NCI-H2029 treated with DMSO at 0.1 percent for 48 hours (cell line): ENCODE data around the gene DIDO1.

Experiments used
- DNase-seq: peaks from one replicate; lab custom pipeline; 2025; lab: John Stamatoyannopoulos, UW

Gene DIDO1

DNA sequence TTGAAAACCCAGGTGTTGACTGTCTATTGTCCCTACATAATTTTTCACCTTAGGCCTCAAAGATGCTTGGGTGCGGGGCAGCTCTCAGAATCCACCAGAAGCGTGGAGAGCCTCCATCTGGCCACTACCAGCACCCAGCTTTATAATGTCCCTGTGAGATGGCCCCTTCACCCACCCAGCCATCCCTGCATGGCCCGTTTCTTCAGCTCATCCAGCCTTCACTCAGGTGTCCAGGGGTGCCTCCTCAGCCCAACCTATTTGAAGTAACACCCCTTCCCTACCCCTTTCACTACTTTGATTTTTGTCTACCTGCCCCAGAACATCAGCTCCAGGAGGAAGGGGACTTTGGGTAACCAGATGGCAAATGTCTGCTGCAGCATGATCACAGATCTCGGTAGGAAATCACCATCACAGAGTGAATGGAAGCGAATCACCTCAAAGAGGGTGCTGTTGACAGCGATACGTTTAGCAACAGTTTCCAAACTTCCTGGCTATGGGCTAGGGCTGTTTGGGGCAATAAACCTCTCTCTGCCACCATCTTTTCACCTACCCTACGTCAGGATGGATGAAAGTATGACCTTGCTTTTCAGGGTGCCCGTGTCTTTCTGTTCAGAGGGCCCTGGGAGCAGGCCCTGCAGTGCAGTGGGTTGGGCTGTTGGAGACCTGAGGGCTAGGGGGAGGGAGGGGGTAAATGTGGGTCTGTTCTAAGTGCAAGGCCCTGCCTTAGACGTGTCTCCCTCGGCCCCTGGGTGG is 25.0 kb upstream of the DIDO1 start:
- no peak for DNase-seq

DNA sequence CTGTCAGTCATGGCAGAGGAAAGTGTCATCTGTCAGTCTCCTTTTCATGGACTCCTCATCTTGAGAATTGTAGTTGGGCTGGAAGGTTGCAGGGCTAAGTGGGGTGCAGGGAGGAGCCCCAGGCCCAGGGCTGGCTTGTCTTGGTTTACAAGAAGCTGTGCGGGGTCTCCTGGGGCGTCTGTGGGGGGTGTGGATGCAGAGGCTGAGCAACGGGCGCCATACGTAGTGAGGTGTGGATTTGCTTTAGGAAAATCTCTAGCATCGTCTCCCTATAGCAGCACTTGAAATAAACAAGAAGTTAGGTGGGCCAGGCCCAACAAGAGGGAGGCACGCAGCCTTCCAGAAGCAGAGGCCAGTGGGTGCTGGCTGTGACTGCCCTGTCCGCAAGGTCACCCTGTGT is 24.4 kb upstream of the DIDO1 start:
- no peak for DNase-seq

DNA sequence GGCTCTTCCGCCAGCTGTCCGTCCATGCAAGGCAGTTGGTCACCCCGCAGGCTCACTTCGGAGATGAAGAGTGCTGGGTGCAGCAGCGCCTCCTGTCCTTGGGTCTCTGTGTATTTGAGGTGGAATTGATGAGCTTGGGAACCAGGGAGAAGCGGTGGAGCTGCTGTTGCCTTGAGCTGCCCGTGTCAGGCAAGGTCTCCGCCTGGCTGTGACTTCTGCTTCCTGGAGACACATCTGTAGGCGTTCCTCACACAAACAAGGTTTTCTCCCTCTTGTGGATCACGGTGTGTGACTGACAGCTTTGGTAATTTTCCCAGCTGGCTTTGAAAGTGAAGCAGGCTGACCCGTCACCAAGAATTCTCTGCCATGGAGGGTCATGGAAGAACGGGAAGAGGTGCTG is 23.7 kb upstream of the DIDO1 start:
- DNase-seq, result no peak

DNA sequence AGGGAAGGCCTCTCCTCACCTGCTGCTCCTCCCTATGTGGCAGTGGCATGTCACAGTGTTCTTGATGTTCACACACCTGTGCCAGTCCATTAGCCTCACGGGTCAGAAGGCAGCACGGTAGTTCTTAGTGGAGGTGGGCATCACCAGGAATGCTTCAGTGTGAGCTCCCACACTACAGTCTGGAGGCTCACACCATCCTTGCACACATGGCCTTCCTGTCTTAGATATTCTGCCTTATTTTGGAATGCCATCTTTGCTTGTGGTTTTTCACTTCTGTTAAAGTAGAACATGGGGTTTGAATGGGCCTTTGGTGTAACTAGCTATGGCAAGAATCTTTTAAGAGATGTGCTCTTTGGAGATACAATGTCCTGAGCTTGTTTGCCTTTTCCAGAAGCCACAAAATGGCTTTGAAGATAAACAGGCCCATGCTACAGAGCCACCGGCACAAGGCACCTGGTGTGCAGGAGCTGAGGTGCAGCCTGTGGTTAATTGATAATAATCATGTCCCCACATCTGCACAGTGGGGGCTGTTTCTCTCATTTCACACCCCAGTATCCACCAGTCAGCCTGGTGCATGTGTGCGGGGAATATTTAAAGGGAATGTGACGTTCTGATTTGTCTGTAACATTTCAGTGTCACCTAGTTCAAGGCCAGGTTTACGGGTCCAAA is 23.0 kb upstream of the DIDO1 start:
- DNase-seq, result no peak

DNA sequence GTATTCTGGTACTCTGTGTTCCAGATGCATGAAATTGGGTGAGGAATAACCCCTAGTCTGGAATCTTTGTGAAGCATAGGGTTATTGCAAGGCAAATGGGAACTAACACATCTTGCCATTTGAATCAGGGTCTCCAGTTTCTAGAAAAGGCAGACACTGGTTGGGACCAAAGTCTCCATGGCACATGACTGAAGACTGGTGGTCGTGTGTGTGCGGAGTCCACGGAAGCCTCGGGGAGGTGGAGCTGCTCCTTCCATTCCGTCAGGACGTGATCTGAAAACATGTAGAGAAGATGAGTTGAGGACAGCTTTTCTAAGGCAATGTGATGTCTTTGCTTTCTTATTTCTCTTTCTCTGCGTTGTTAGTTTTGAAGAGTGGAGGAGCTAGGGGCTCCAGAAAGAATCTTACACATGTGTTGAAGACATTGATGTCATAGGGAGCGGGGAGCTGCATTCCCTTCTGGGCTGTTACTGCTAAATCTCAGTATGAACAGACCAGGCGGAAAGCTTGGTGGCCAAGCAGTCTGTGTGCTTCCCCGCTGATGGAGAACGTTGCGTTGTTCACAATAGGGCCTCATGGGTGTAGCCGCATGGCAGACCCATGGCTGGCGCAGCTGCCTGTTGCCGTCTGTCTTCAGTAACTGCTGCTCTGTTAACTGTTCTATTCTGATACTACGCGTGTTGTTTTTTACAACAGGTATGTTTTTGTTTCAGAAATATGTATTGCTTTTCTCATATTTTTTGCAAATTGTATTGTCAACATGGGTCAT is 21.4 kb upstream of the DIDO1 start:
- no peak for DNase-seq

DNA sequence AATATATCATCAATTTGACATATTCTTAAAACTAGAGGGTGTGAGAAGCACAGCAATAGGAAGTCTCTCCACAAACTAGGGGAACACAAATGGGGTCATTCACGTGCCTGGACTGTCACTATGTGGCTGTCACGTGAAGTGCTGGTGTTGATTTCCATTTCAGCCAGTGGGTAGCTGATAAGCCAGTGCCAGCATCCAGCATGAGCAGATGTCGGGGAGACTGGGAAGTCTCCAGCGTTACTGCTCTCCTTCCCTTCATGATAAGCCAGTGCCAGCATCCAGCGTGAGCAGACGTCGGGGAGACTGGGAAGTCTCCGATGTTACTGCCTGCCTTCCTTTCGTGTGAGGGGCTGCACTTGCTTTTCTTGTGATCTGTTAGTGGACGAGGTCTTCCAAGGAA is 20.6 kb upstream of the DIDO1 start:
- DNase-seq, result no peak

DNA sequence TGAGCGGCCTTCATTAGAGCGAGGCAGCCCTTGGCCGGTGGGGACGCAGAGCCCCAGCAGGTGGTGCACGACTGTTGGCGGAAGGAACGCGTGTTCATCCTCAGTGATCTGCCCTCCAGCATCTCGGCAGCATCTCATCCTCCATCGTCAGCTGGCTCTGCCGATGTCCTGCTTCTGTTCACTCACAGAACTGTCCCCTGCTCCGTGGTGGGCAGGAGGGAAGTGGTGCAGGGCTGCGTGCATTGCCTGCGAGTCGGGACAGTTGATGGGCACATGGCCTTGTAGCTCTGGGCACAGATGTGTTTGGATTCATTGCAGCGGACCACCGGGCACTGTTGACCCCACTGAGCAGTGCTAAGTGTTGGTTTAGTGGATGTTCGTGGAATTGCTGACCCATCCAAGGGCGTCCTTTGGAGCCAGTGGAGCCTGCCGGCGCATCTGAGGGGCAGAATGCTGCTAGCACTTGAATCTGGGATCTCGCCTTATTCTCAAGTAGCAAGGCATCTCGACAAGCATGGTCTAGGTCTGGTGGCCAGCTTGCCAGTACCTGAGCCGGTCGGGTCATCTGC is 19.6 kb upstream of the DIDO1 start:
- DNase-seq, result no peak

DNA sequence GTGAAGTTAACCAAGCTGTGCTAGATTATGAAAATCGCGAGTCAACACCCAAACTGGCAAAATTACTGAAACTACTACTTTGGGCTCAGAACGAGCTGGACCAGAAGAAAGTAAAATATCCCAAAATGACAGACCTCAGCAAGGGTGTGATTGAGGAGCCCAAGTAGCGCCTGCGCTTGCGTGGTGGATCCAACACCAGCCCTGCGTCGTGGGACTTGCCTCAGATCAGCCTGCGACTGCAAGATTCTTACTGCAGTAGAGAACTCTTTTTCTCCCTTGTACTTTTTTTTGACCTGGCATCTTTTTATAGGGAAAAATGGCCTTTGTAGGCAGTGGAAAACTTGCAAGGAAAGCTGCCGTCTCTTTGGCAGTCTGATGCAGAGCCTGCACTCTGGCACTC is 18.4 kb upstream of the DIDO1 start:
- no peak for DNase-seq

DNA sequence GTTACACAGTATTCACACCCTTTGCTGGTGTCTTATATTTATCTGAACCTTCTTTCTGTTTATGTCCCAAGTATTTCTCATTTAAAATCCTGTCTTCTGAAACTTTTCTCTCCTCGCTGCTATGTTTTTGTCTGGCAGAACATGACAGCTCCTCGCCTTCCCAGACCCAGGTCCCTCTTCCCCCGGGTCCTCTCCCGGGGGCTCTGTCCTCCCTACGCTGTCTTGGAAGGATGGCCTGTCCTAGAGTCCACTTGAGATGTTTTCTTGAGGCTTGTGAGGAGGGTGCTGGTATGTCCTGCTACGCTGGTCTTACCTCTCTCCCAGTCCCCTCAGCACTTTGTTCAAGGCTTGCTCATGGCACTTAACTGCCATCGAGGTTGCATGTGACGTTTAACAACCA is 17.9 kb upstream of the DIDO1 start:
- DNase-seq, result no peak

DNA sequence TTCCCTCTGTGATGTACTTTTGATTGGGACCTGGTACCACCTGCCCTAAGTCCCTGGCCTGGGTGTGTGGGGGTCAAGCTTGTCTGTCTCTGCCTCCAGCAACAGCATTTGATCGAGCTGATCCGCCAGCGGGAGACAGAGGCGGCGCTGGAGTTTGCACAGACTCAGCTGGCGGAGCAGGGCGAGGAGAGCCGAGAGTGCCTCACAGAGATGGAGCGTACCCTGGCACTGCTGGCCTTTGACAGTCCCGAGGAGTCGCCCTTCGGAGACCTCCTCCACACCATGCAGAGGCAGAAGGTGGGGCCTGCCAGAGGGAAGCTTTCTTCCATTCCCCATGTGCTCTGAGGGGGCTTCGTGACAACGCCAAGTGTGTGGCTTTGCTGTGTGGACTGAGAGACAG is 17.1 kb upstream of the DIDO1 start:
- DNase-seq, result no peak

DNA sequence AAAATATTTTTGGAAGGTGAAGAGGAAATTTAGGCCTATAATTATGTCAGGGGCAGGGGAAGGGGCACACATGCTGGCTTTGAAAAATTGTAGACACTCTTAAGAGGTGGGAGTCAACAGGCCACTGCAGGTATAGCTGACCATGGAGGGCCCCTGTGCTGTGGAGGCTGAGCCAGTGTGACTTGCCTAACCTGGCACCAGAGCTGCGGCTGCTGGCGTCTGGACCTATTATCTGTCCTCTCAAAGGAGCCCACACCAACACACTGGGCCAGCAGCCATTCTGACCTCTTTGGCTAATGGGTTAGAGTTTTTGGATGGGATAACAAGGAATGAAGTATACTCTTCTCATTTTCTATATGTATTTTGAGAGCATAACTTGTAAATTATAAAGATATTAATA is 16.2 kb upstream of the DIDO1 start:
- no peak for DNase-seq

DNA sequence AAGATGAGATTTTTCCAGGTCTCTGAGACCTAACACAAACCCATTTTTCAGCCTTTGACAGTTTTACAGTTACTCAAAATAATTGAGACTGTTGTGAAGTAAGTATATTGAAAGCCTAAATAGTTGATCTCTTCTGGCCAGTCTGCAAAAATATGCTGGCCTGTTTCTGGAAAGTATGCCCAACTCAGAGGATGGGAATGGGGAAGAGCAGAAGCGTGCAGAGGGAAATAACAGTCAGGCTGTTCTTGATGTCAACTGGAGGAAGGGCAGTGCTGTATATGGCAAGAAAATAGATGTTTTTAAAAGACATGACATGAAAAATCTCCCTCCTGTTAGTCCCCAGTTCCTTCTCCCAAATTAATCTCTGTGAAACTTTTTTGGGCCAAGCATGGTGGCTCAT is 15.5 kb upstream of the DIDO1 start:
- DNase-seq, result no peak

DNA sequence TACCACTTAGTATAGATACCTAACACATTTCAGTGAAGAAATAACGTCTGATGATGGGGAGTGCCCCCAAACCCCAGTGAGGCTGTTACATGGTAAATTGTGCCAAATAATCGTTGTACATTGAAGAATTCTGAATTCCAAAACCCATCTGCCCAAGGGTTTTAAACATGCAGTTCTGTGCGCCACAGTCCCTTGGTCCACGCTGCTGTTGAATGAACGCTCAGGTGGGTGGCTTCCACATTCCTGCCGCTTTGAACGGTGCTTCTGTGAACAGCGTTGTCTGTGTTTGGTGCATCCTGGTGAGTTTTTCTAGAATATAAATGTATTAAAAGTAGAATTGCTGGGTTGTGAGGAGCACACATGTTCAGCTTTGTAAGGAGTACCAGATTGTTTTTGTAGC is 14.6 kb upstream of the DIDO1 start:
- no peak for DNase-seq

DNA sequence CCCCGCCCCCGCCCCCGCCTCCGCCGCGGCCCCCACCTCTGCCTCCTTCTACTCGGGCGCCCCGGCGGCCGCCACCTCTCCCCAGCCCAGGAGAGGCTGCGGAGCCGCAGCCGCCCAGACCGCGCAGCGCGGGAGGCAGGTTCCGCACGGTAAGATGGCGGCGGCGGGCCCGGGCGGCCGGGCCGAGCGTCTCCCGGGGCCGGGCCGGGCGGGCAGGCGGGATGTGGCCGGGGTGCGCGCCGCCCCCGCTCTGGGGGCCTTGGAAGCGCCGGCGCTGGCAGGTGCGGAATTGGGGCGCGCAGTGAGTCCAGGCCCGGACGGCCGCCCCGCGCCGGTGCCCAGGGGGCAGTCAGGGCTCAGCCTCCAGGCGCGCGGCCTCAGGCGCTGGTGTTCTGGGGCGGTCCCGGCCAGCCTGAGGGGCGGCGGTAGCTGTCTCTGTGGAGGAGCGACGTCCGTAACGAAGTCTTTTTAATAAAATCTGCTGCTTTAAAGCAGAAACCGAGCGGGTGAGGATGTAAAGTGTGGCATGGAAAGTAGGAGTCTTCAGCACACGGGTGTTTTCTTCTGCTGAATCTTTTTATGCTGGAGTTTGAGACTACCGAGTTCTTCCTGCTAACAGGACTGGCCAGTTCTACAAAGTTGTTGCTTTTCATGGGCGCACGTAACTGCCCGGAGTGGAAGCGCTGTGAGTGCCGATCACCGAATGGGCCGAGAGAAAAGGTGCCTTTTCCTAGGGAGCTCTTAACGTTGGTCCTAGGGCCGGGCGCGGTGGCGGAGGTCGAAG is 12.0 kb upstream of the DIDO1 start, which contains the start of gene GID8:
Gene GID8 (plus strand): TSS at position 43 of the 784 bp plus-strand sequence. CDS start 3,356 bp downstream, outside the sequence.
- DNase-seq, result no peak

DNA sequence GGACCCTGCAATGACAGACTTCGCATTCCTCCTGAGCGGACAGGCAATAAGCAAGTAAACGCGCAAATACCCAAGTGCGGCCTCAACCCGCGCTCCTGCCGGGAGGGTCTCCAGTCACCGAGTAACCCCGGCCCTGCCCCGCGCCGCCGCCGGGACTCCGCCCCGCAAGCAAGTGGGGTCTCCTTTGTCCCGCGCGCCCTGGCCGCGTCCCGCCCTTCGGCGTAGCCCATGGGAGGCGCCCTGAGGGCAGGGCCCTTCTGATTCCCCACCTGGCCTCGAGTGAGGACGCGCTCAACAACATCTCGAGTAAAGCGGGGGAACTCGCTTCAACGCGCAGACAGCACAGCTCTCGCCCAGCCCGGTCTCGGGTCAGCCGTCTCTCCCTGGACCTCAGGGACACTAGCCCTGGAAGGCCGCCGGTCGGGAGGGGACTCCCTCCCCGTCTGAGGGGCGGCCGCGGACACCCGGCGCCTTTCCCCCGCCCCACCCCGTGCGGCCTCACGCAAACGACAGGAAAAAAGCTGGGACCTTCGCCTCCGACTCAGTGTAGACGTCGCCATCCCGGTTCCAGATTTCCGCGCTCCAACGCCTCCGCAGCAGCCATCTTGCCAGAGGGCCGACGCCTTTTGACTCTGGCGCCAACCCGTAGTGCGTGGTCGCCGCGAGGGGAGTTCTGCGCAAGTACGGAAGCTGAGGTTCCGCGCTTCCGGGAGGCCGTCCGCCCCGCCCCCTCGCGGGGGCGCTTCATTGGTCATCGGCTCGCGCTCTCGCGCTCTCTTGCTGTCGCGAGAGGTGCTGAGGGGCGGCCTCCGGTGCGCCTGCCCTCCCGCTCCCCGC is 11.2 kb upstream of the DIDO1 start:
- DNase-seq, result peak; percentile 68

DNA sequence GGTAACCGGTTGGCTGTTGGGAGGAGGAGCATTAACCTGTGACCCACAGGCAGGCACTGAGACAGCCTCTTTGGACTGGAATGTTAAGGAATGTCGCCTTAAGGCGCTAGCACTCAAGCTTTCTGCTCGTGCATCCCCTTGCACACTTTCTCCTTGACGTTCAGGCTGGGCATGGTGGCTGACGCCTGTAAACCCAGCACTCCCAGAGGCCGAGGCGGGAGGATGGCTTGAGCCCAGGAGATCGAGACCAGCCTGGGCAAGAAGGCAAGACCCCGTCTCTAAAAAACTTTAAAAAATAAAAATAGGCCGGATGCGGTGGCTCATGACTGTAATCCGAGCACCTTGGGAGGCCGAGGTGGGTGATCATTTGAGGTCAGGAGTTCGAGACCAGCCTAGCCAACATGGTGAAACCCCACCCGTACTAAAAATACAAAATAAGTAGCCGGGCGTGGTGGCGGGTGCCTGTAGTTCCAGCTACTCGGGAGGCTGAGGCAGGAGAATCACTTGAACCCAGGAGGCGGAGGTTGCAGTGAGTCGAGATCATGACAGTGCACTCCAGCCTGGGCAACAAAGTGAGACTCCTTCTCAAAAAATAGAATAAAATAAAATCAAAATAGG is 9.8 kb upstream of the DIDO1 start:
- DNase-seq, result no peak

DNA sequence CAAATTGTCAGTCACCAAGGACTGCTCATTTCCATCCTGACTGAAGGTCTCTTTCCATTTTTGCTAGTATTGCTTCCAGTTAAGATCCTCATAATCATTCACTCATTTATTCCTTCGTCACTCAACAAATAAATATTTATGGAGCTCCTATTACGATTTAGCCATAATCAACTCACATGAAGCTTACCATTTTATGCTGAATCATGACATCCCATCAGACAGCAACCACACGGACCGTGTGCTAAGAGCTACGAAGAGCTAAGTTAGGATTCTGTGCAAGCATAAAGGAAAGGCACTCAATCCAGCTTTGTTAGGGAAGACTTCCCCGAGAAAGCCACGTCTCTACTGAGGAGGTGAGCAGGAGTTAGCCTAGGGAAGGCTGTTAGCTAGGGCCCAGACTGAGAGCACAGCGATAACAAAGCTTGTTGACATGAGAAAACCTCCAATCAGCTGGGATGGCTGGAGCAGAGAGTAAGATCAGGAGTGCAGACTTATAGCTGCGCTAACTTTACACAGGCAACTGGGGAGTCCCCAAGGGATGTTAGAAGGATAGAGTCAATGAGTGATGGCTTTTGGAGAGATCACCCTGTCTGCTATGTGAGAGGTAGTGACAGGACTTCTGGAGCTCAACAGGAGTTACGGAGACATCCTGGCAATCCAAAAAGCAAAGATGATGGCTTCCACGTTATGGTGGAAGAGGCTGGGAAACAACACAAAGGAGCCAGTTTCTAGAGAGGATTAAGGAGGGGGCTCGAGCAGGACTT is 9.1 kb upstream of the DIDO1 start:
- DNase-seq, result no peak

DNA sequence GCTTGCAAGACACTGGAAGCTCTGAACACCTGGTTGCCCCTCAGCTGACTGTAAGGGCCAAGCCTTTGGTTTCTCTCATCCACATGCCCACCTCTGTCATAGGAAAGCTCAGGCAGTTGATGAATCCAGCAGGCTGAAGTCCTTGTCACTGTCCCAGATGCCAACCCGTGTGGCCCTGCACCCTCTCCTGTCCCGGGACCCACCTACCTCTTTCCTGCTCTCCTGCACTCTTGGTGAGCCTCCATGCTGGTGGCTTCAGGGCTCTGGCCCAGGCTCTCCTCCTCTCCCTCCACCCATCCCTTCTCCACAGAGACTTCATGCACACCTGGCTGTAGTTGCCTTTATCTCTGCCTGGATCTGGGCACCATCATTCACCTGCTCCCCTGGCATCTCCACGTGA is 7.7 kb upstream of the DIDO1 start:
- no peak for DNase-seq

DNA sequence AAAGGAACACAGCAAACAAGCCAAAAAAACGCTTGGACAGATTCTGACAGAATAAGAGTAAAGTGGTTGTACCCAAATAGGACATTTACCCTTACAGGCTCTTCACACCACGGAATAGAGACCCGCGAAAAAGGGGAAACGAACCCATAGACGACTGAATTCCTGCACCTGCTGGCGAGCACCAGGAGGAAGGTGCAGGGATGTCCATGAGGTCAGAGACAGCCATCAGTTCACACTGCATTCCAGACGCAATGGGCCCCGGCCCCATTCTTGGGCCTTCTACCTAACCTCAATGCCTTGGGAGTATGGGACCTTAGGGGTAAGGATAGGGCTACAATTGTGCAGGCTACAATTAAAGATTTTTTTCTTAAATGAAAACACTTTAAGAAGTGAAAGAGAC is 5.2 kb upstream of the DIDO1 start:
- DNase-seq, result no peak

DNA sequence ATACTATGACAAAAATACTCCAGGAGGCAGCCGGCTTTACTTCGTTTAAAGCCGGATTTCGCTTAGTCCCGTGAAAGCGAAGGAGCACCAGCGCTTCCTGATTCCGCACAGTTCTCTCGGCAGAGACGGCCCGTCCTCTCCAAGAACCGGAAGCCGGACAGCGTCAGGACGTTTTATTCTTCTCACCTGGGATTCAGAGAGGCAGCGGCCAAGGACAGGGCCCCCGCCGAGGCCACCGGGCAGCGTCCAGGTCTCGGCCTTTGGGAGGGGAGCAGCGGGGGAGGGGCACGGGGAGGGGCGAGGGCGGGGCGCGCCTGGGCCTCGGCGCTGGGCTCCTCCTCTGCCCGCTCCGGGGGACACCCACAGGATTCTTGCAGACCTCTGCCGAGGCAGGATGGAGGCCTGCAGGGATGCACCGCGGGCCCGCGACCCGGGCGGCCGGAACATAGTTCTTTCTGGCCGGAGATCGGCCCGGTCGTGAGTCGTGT is 2.8 kb upstream of the DIDO1 start:
- no peak for DNase-seq
